K562 (cell line): ENCODE data around the gene SGPP1. TPM values are rescaled to one million over a fixed set of nuclear protein-coding genes. Genes with fewer than 3 reads are reported as not detected.

ENCODE experiments used
- ATAC-seq: fragments of 200-7000 bp; cut with Tn5 transposase; 3 replicates; pipeline ENCODE4 v1.9.1; 2020; ENCODE audit warnings: moderate library complexity
- BruUV-seq: library from RNA; stranded (reverse); fragments of 400-500 nt; replicated peaks from 2 replicates; lab custom pipeline; 2021; lab: Mats Ljungman, UMichigan
- CTCF ChIA-PET: fragments of 300-600 bp; formaldehyde crosslinking; extraction: SDS; loops from one replicate; lab custom pipeline; 2021; ENCODE audit warnings: low intra/inter-chr PET ratio; lab: Yijun Ruan, JAX
- POLR2A ChIA-PET: fragments of 300-600, 350-650 bp; sonication (Branson Sonifier 250); formaldehyde crosslinking; extraction: SDS; loops from one replicate; lab custom pipeline; 2021; ENCODE audit warnings: antibody characterized with exemption, inconsistent platforms; lab: Yijun Ruan, JAX
- DNase-seq, 4 experiments: peaks; one replicate each; pipeline versions ENCODE4 v3.0.0 to v3.0.0-alpha.2; 2011 to 2018; ENCODE audit warnings: low spot score in 3 of 4, mixed read lengths in 3 of 4; ENCODE audit errors: extremely low read depth in 1 of 4
- FAIRE-seq: peaks from 2 replicates; lab custom pipeline; 2011; peaks lifted over from hg19 to GRCh38; lab: Jason Lieb, UNC
- H2AFZ ChIP-seq: 2 replicates; pipeline ENCODE4 v1.6.0; 2011; ENCODE audit warnings: low read depth, low read length, control low read depth, inconsistent platforms
- H3K27ac ChIP-seq: fragments of 200-600 bp; 3 replicates; pipeline ENCODE4 v1.8.0; 2011; ENCODE audit warnings: low read depth, mild to moderate bottlenecking, control low read depth, inconsistent platforms, low read length, moderate library complexity, mixed read lengths; ENCODE audit errors: extremely low read depth
- H3K27me3 ChIP-seq, 2 experiments: fragments of 300-600 bp in 1 of 2; 2 replicates in 1 of 2; 3 replicates in 1 of 2; pipeline versions ENCODE4 v1.6.0 to v1.8.0; 2011; ENCODE audit warnings: inconsistent platforms in 2 of 2, low read length in 2 of 2, mild to moderate bottlenecking in 1 of 2, mixed read lengths in 1 of 2, moderate library complexity in 1 of 2; ENCODE audit not compliant: control insufficient read depth in 2 of 2, insufficient read depth in 2 of 2
- H3K36me3 ChIP-seq: fragments of 300-600 bp; 3 replicates; pipeline ENCODE4 v1.8.0; 2011; ENCODE audit warnings: mild to moderate bottlenecking, low read length, inconsistent platforms; ENCODE audit not compliant: control insufficient read depth, insufficient read depth
- H3K4me1 ChIP-seq, 2 experiments: fragments of 200-600 bp in 1 of 2; replicated peaks in 1 of 2; 2 replicates in 1 of 2; 3 replicates in 1 of 2; pipeline versions ENCODE4 v1.5.1 to v1.8.0; 2011; ENCODE audit warnings: inconsistent platforms in 2 of 2, low read length in 2 of 2, mild to moderate bottlenecking in 1 of 2, mixed read lengths in 1 of 2, moderate library complexity in 1 of 2; ENCODE audit not compliant: control insufficient read depth in 2 of 2, insufficient read depth in 2 of 2
- H3K4me2 ChIP-seq: 2 replicates; pipeline ENCODE4 v1.6.1; 2011; ENCODE audit warnings: low read length, control low read depth, inconsistent platforms, mixed read lengths; ENCODE audit not compliant: insufficient read depth
- H3K4me3 ChIP-seq: fragments of 200-600 bp; sonication (generic), shearing (Covaris generic); 2 replicates; pipeline ENCODE4 v1.5.1; 2016; ENCODE audit warnings: control low read depth, inconsistent platforms
- H3K79me2 ChIP-seq: fragments of 200-600 bp; 3 replicates; pipeline ENCODE4 v1.8.0; 2011; ENCODE audit warnings: low read length, inconsistent platforms; ENCODE audit not compliant: control insufficient read depth, insufficient read depth
- H3K9ac ChIP-seq, 2 experiments: 2 replicates each; pipeline versions ENCODE4 v1.6.0 to v1.6.1; 2011; ENCODE audit warnings: low read depth in 2 of 2, low read length in 2 of 2, control low read depth in 1 of 2, inconsistent platforms in 1 of 2, mild to moderate bottlenecking in 1 of 2, mixed read lengths in 1 of 2; ENCODE audit not compliant: insufficient read depth in 1 of 2
- H3K9me1 ChIP-seq: one replicate; pipeline ENCODE4 v1.6.0; 2011; ENCODE audit warnings: inconsistent platforms, mild to moderate bottlenecking, low read length, moderate library complexity; ENCODE audit not compliant: control insufficient read depth, insufficient read depth
- H3K9me3 ChIP-seq: replicated peaks from 2 replicates; pipeline ENCODE4 v1.5.1; 2011; ENCODE audit warnings: low read depth, low read length, inconsistent platforms; ENCODE audit not compliant: control insufficient read depth, insufficient read depth
- H4K20me1 ChIP-seq: replicated peaks from 2 replicates; pipeline ENCODE4 v1.6.1; 2011; ENCODE audit warnings: low read length, inconsistent platforms, mixed read lengths; ENCODE audit not compliant: control insufficient read depth, insufficient read depth
- ELK3 ChIP-seq: fragments of 450-650 bp; formaldehyde crosslinking; IDR thresholded peaks from 2 replicates; pipeline ENCODE4 v1.4.0; 2020; ENCODE audit warnings: mild to moderate bottlenecking
- HIVEP1 ChIP-seq: fragments of 250-450 bp; sonication (Bioruptor Pico); IDR thresholded peaks from 2 replicates; pipeline ENCODE4 v1.4.0; 2020; ENCODE audit warnings: mild to moderate bottlenecking
- NR1H2 ChIP-seq: sonication (generic); formaldehyde crosslinking; IDR thresholded peaks from 2 replicates; pipeline ENCODE4 v1.4.0; 2020; ENCODE audit warnings: mild to moderate bottlenecking, missing genetic modification reagents
- PRMT5 ChIP-seq: sonication (generic); formaldehyde crosslinking; IDR thresholded peaks from 2 replicates; pipeline ENCODE4 v1.5.0; 2020; ENCODE audit warnings: missing genetic modification reagents
- SIX5 ChIP-seq, 2 experiments: IDR thresholded peaks; 2 replicates each; pipeline ENCODE4 v1.6.1; 2011; ENCODE audit warnings: low read length in 2 of 2, borderline replicate concordance in 1 of 2, low read depth in 1 of 2, mild to moderate bottlenecking in 1 of 2, moderate library complexity in 1 of 2; ENCODE audit not compliant: insufficient read depth in 1 of 2
- ZMIZ1 ChIP-seq, 2 experiments: fragments of 150-350 bp in 1 of 2; IDR thresholded peaks; 2 replicates each; pipeline ENCODE4 v1.6.1; 2012 to 2016; ENCODE audit warnings: low read depth in 2 of 2, low read length in 2 of 2, mild to moderate bottlenecking in 1 of 2, moderate library complexity in 1 of 2
- ZNF140 ChIP-seq: fragments of 250-450 bp; sonication (Bioruptor Pico); IDR thresholded peaks from 2 replicates; pipeline ENCODE4 v1.8.0; 2021; ENCODE audit warnings: moderate library complexity, mild to moderate bottlenecking, inconsistent platforms
- ZNF239 ChIP-seq: fragments of 250-450 bp; sonication (Bioruptor Pico); IDR thresholded peaks from 2 replicates; pipeline ENCODE4 v1.4.0; 2020; ENCODE audit warnings: mild to moderate bottlenecking
- ZNF316 ChIP-seq: fragments of 450-650 bp; IDR thresholded peaks from 2 replicates; pipeline ENCODE4 v1.6.1; 2016
- ZNF740 ChIP-seq, 3 experiments: fragments of 200-800 bp in 1 of 3; sonication (Bioruptor generic) in 1 of 3; sonication (generic) in 1 of 3; formaldehyde crosslinking in 1 of 3; IDR thresholded peaks; 2 replicates each; pipeline versions ENCODE4 v1.6.1 to v1.8.0; 2016 to 2022; ENCODE audit warnings: mild to moderate bottlenecking in 2 of 3, missing compliant biosample characterization in 2 of 3, missing genetic modification characterization in 2 of 3, missing genetic modification reagents in 1 of 3
- WGBS: fragments of 100-300 bp; shearing (Covaris generic); methylation state at CpG from one replicate; pipeline ENCODE4 v1.1.6; 2016; ENCODE audit warnings: low coverage, mixed read lengths; ENCODE audit not compliant: insufficient coverage; ENCODE audit errors: missing lambda C conversion rate; 5-methylcytosine and 5-hydroxymethylcytosine counted together
- in situ Hi-C: fragments of 300-500 bp; cut with MboI; formaldehyde crosslinking; loops from 4 replicates; pipeline ENCODE4 v1.15.0; 2018; ENCODE audit warnings: inconsistent platforms, mixed read lengths
- intact Hi-C: fragments of 100-400 bp; cut with micrococcal nuclease; formaldehyde crosslinking; loops from 2 replicates; pipeline ENCODE4 v1.14.2; 2022
- polyA plus RNA-seq, 8 experiments: library from polyadenylated mRNA; depleted of rRNA in 4 of 8; stranded (reverse) in 5 of 8; unstranded in 3 of 8; fragments of >200 nt; fragmentation: Nextera tagmentation in 2 of 8; fragmentation: Illumina TruSeq in 1 of 8; extraction: Ambion mirVana in 2 of 8; extraction: Trizol in 1 of 8; gene quantifications; 2 replicates each; pipeline versions ENCODE4 v1.2.1 to v1.2.3, GENCODE V29; 2011 to 2014; ENCODE audit warnings: inconsistent platforms in 1 of 8, missing spikeins in 1 of 8
- total RNA-seq, 7 experiments: library from RNA; depleted of rRNA in 6 of 7; stranded (reverse); fragments of >200 nt in 6 of 7; fragmentation: Illumina TruSeq in 2 of 7; extraction: Trizol in 2 of 7; gene quantifications; 2 replicates each; pipeline versions ENCODE4 v1.2.1 to v1.2.3, GENCODE V29; 2011 to 2021; ENCODE audit warnings: low replicate concordance in 1 of 7

The SGPP1 gene
- total and polyA plus RNA-seq, 9 of the 15 experiments (the other 6 are each of a cell fraction or from before 2014, with no cell fraction given) = 2.2 to 7.3 (median 5.6) TPM

- Histone ChIP-seq H3K9ac (no peak overlapping the region), H3K4me2 (no peak overlapping the region), H3K27ac (no peak overlapping the region), H3K9me3 (no peaks in the 10 kb centered on the region), H3K4me1 (no peaks in the 10 kb centered on the region; a peak in 1 of 5 replicates), H4K20me1 (no peaks in the 10 kb centered on the region), H3K27me3 (no peaks in the 10 kb centered on the region), H2AFZ (no peak overlapping the region), H3K9me1 (no peaks in the 10 kb centered on the region), H3K79me2 (no peaks in the 10 kb centered on the region), H3K36me3 (no peaks in the 10 kb centered on the region), H3K4me3 (no peak overlapping the region)
- no TSS peak for BruUV-seq
- intact Hi-C loops = no loop called here
- DNase-seq = no peak
- in situ Hi-C loops = no loop called here
- CTCF ChIA-PET = no interaction called here
- POLR2A ChIA-PET = no interaction called here
- WGBS = no CpG with 5 or more reads among the region's 1 CpG
- no peak for FAIRE-seq
- ATAC-seq = no peak
- TF ChIP-seq HIVEP1 (CRISPR knock-in tag) = no peak
- TF ChIP-seq ZNF316 = no peak
Observed at GRCh38 chr14:63678536-63678935, 49.3 kb downstream of the SGPP1 start.

- H3K79me2 ChIP-seq = no peaks in the 10 kb centered on the region
- no peaks in the 10 kb centered on the region for H3K36me3 ChIP-seq
- in situ Hi-C loops (no loop called here), intact Hi-C loops (no loop called here)
- 51% methylated on average over 3 of the region's 3 CpGs for WGBS
- no peaks in the 10 kb centered on the region for H3K9me3 ChIP-seq
- H3K27me3 ChIP-seq = no peaks in the 10 kb centered on the region
- ChIA-PET CTCF (interaction anchor here (0.6 kb wide), 1 partner anchor 275 kb away, joined by 3 read pairs; no protein-coding TSS in a partner anchor), POLR2A (no interaction called here)
- H4K20me1 ChIP-seq = no peaks in the 10 kb centered on the region
- H3K4me1 ChIP-seq = no peaks in the 10 kb centered on the region; a peak in 1 of 5 replicates
- no peaks in the 10 kb centered on the region for H3K9me1 ChIP-seq
- no peak overlapping the region for H3K4me2 ChIP-seq
- no peak overlapping the region for H3K9ac ChIP-seq
- DNase-seq (no peak), FAIRE-seq (no peak), ATAC-seq (no peak)
- H3K27ac ChIP-seq = no peak overlapping the region
- no peak overlapping the region for H2AFZ ChIP-seq
- no TSS peak for BruUV-seq
- no peak overlapping the region for H3K4me3 ChIP-seq
- TF ChIP-seq ZMIZ1 (IDR thresholded peaks at IDR 0.05; ENCODE audit: low read depth in 2 of 2, low read length in 2 of 2) (no peak), ZNF140 (CRISPR knock-in tag) (no peak), ELK3 (CRISPR knock-in tag) (no peak), ZNF740 (CRISPR knock-in tag; IDR thresholded peaks at IDR 0.05) (no peak), ZNF740 (tag; IDR thresholded peaks at IDR 0.05) (no peak), SIX5 (IDR thresholded peaks at IDR 0.05; ENCODE audit: borderline replicate concordance in 1 of 2, insufficient read depth in 1 of 2, low read depth in 1 of 2, low read length in 2 of 2) (no peak), ZNF239 (CRISPR knock-in tag) (peak; percentile 58; the same call in 1 of the 2 replicates), NR1H2 (CRISPR knock-in tag) (no peak), PRMT5 (no peak)
Observed at GRCh38 chr14:63677891-63678379, 49.9 kb downstream of the SGPP1 start.
